Gastroesophageal sphincter (tissue), 4 donors: ENCODE data around the gene GDA. TPM values are rescaled to one million over a fixed set of nuclear protein-coding genes. Genes with fewer than 3 reads are reported as not detected.

Experiments
- ATAC-seq: fragments of 150-250 bp; one replicate; pipeline ENCODE4 v1.9.1; 2016; ENCODE audit warnings: mild to moderate bottlenecking, moderate library complexity
- H3K27ac ChIP-seq, 4 donors: fragments of 200-600 bp; sonication (generic) in 3 of 4; 1 replicate in 3 of 4; 2 replicates in 1 of 4; pipeline ENCODE4 v1.5.1; 2016 to 2019
- H3K27me3 ChIP-seq: fragments of 200-600 bp; sonication (generic); one replicate; pipeline ENCODE4 v1.5.1; 2019
- H3K36me3 ChIP-seq, 2 donors: fragments of 200-600 bp; sonication (generic); one replicate each; pipeline ENCODE4 v1.5.1; 2019; ENCODE audit warnings: control low read depth in 1 of 2
- H3K4me1 ChIP-seq, 3 donors: fragments of 200-600 bp; sonication (generic); 1 replicate in 2 of 3; 2 replicates in 1 of 3; pipeline ENCODE4 v1.5.1; 2016 to 2019; ENCODE audit warnings: control low read depth in 2 of 3
- H3K4me3 ChIP-seq, 2 donors: fragments of 200-600 bp; sonication (generic); one replicate each; pipeline ENCODE4 v1.5.1; 2019; ENCODE audit warnings: mild to moderate bottlenecking in 1 of 2, moderate library complexity in 1 of 2
- H3K9me3 ChIP-seq, 3 donors: fragments of 200-600 bp; sonication (generic); one replicate each; pipeline ENCODE4 v1.5.1; 2017 to 2019; ENCODE audit warnings: control low read depth in 2 of 3
- CTCF ChIP-seq, 4 experiments: fragments of 200-600 bp in 2 of 4; fragments of 450-650 bp in 2 of 4; sonication (generic) in 1 of 4; IDR thresholded peaks; one replicate each; pipeline ENCODE4 v1.5.1; 2017 to 2019; ENCODE audit warnings: antibody characterized with exemption in 4 of 4, mild to moderate bottlenecking in 2 of 4, moderate library complexity in 2 of 4
- EP300 ChIP-seq: sonication (generic); formaldehyde crosslinking; IDR thresholded peaks from one replicate; pipeline ENCODE4 v1.6.1; 2017; ENCODE audit warnings: antibody characterized with exemption, mild to moderate bottlenecking
- POLR2A ChIP-seq, 2 donors: fragments of 450-650 bp; IDR thresholded peaks; one replicate each; pipeline ENCODE4 v1.6.1; 2017; ENCODE audit warnings: antibody characterized with exemption in 2 of 2, mild to moderate bottlenecking in 2 of 2, moderate library complexity in 1 of 2
- POLR2AphosphoS5 ChIP-seq: sonication (generic); formaldehyde crosslinking; IDR thresholded peaks from one replicate; pipeline ENCODE4 v1.6.1; 2017; ENCODE audit warnings: antibody characterized with exemption
- WGBS, 2 donors: methylation state at CpG; one replicate each; pipeline ENCODE4 v1.1.5; 2018; ENCODE audit warnings: low coverage in 1 of 2; 5-methylcytosine and 5-hydroxymethylcytosine counted together
- total RNA-seq, 4 donors: library from RNA; depleted of rRNA; stranded (reverse); fragments of >200 nt; gene quantifications; one replicate each; pipeline ENCODE4 v1.1.0, GENCODE V29; 2016

GDA gene
- total RNA-seq, 4 donors from 2014 or later = not detected

DNA sequence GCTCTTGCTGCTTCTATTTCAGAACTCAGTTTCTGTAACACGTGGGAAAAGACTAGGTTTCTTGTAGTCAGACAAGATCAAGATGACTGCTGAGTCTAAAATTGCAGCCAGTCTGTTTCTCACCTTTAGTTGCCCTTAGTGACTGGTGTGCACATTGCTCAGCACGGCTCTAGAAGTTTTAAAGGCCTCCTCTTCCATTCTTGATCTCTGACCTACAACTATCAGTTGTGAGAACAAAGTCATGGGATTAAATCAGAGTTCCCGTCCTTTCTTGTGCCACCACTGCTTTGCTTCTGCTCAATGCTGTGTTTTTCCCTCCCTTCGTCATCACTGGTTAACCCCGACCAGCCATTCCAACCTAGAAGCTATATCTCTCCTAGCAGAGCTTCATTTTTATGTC is 52.8 kb downstream of the GDA start:
- Histone ChIP-seq H3K36me3 (no peaks in the 10 kb centered on the region), H3K9me3 (no peaks in the 10 kb centered on the region), H3K4me1 (no peaks in the 10 kb centered on the region), H3K27ac (no peak overlapping the region), H3K27me3 (no peaks in the 10 kb centered on the region), H3K4me3 (no peak overlapping the region)
- no peak for ATAC-seq
- TF ChIP-seq POLR2A (IDR thresholded peaks at IDR 0.05) = no peak
- TF ChIP-seq EP300 = no peak
- no peak for TF ChIP-seq POLR2AphosphoS5
- no peak for TF ChIP-seq CTCF (IDR thresholded peaks at IDR 0.05)
- WGBS, 2 donors = 31 to 52% methylated on average over 3 to 5 of the region's 5 CpGs

GRCh38 chr9:72203205-72203803 is 54.1 kb downstream of the GDA start:
- Histone ChIP-seq H3K4me3 (no peak overlapping the region), H3K27me3 (no peaks in the 10 kb centered on the region), H3K4me1 (no peaks in the 10 kb centered on the region), H3K27ac (no peak overlapping the region), H3K9me3 (no peaks in the 10 kb centered on the region), H3K36me3 (no peaks in the 10 kb centered on the region)
- WGBS, 2 donors = 59 to 100% methylated on average over 2 to 3 of the region's 3 CpGs
- TF ChIP-seq POLR2AphosphoS5 (no peak), POLR2A (IDR thresholded peaks at IDR 0.05) (no peak), EP300 (no peak), CTCF (IDR thresholded peaks at IDR 0.05) (no peak)
- no peak for ATAC-seq

DNA sequence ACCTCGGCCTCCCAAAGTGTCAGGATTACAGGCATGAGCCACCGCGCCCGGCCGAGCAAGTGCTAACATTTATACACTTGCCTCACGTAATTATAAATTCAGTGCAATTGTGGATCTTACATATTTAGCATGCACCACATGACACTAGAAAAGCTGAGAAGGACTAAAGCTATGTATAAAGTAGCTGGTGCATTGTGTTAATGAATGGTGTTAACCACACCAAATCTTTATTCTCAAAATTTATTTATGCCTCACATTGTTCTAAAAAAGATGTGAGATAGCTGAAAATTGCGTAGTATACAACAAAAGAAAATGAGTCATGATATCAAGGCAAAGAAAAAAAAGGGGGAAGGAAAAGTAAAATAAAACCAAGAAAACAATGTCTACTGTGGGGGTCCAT is 54.8 kb downstream of the GDA start:
- Histone ChIP-seq H3K36me3 (no peaks in the 10 kb centered on the region), H3K27me3 (no peaks in the 10 kb centered on the region), H3K9me3 (no peaks in the 10 kb centered on the region), H3K4me3 (no peak overlapping the region), H3K27ac (no peak overlapping the region), H3K4me1 (no peaks in the 10 kb centered on the region)
- WGBS, 2 donors = 86 to 98% methylated on average over 5 to 7 of the region's 7 CpGs
- TF ChIP-seq POLR2A (IDR thresholded peaks at IDR 0.05) (no peak), CTCF (IDR thresholded peaks at IDR 0.05) (no peak), POLR2AphosphoS5 (no peak), EP300 (no peak)
- ATAC-seq = no peak

DNA sequence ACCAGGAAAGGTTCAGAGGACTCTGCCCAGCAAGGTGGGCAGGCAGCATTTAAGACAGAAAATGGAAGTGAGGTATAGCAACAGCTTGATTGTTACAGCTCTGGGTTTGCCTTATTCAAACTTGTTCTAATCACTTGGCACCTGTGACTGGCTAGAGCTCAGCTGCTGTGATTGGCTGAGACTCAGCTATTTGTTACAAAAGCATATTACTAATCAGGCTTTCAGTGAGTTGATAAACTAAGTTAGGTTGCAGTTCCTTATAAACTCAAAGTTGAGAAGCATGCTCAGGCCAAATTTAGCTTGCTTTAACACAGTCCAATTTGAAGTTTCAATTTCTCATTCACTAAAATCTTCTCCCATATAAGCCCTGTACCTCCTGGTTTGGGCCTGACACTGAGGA is 56.3 kb downstream of the GDA start:
- Histone ChIP-seq H3K27ac (no peak overlapping the region), H3K4me1 (no peaks in the 10 kb centered on the region), H3K27me3 (no peaks in the 10 kb centered on the region), H3K36me3 (no peaks in the 10 kb centered on the region), H3K9me3 (no peaks in the 10 kb centered on the region), H3K4me3 (no peak overlapping the region)
- no peak for ATAC-seq
- TF ChIP-seq POLR2A (IDR thresholded peaks at IDR 0.05) = no peak
- TF ChIP-seq POLR2AphosphoS5 = no peak
- TF ChIP-seq EP300 = no peak
- TF ChIP-seq CTCF (IDR thresholded peaks at IDR 0.05) = no peak

DNA sequence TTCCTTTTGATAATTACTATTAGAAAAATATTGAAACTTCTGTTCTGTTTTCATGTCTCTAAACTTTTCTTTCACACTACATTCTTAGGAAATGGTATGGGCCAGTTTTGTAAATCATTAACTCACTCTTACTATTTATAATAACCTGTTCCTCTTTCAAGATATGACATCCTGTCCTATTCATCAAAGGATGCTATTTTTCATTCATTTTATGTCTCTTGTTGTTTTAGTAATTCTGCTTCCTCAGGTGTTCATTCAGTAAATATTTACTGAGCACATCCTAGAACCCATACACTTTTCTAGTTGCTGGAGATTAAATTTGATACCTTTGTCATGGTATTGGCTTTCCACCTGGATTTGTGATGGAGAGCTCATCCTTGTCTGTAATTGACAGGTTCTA is 58.0 kb downstream of the GDA start:
- no peak overlapping the region for H3K27ac ChIP-seq
- no peak for ATAC-seq
- H3K4me1 ChIP-seq = no peaks in the 10 kb centered on the region
- TF ChIP-seq CTCF (IDR thresholded peaks at IDR 0.05) (no peak), POLR2A (IDR thresholded peaks at IDR 0.05) (no peak), POLR2AphosphoS5 (no peak), EP300 (no peak)
- H3K4me3 ChIP-seq = no peak overlapping the region
- no peaks in the 10 kb centered on the region for H3K36me3 ChIP-seq
- no peaks in the 10 kb centered on the region for H3K27me3 ChIP-seq
- H3K9me3 ChIP-seq = no peaks in the 10 kb centered on the region
